Fibroblast of lung (primary cell): ENCODE data around the gene WASHC2A. TPM values are rescaled to one million over a fixed set of nuclear protein-coding genes. Genes with fewer than 3 reads are reported as not detected.
"Not testable (repeated sequence)": the region's sequence is repeated elsewhere in the genome, so short reads cannot be mapped to it uniquely, and the experiment has no call there.

ENCODE experiments used
- DNase-seq, 2 donors: peaks; one replicate each; pipeline versions ENCODE4 v3.0.0 to v3.0.0-alpha.2; 2010; ENCODE audit warnings: low read depth in 2 of 2
- H2AFZ ChIP-seq: 2 replicates; pipeline ENCODE4 v1.5.1; 2012; ENCODE audit warnings: low read length, control low read depth, inconsistent platforms
- H3K27ac ChIP-seq: 2 replicates; pipeline ENCODE4 v1.5.1; 2011; ENCODE audit warnings: low read length, control low read depth; ENCODE audit not compliant: insufficient read depth
- H3K27me3 ChIP-seq: 2 replicates; pipeline ENCODE4 v1.5.1; 2011; ENCODE audit warnings: mild to moderate bottlenecking, low read length; ENCODE audit not compliant: control insufficient read depth, insufficient read depth
- H3K36me3 ChIP-seq: 2 replicates; pipeline ENCODE4 v1.5.1; 2011; ENCODE audit warnings: low read length; ENCODE audit not compliant: control insufficient read depth, insufficient read depth
- H3K4me1 ChIP-seq: 2 replicates; pipeline ENCODE4 v1.5.1; 2011; ENCODE audit warnings: low read length; ENCODE audit not compliant: control insufficient read depth, insufficient read depth; ENCODE audit errors: extremely low read depth
- H3K4me2 ChIP-seq: 2 replicates; pipeline ENCODE4 v1.5.1; 2011; ENCODE audit warnings: low read length, control low read depth; ENCODE audit not compliant: insufficient read depth; ENCODE audit errors: extremely low read depth
- H3K4me3 ChIP-seq, 4 experiments: fragments of 200-600 bp in 1 of 4; sonication (generic) in 1 of 4; replicated peaks in 1 of 4; 2 replicates each; pipeline ENCODE4 v1.5.1; 2011 to 2016; ENCODE audit warnings: low read length in 4 of 4, low read depth in 3 of 4, mild to moderate bottlenecking in 3 of 4, control low read depth in 2 of 4, inconsistent platforms in 1 of 4, mixed read lengths in 1 of 4; ENCODE audit not compliant: insufficient read depth in 1 of 4; ENCODE audit errors: control extremely low read depth in 1 of 4
- H3K79me2 ChIP-seq: 2 replicates; pipeline ENCODE4 v1.5.1; 2012; ENCODE audit warnings: mild to moderate bottlenecking, low read length, inconsistent platforms; ENCODE audit not compliant: control insufficient read depth, insufficient read depth
- H3K9ac ChIP-seq: 2 replicates; pipeline ENCODE4 v1.5.1; 2011; ENCODE audit warnings: mild to moderate bottlenecking, low read length, control low read depth; ENCODE audit not compliant: insufficient read depth
- H3K9me3 ChIP-seq: 2 replicates; pipeline ENCODE4 v1.5.1; 2012; ENCODE audit warnings: low read depth, low read length; ENCODE audit not compliant: control insufficient read depth, insufficient read depth
- H4K20me1 ChIP-seq: 2 replicates; pipeline ENCODE4 v1.5.1; 2011; ENCODE audit warnings: low read length; ENCODE audit not compliant: control insufficient read depth, insufficient read depth; ENCODE audit errors: extremely low read depth
- EZH2 ChIP-seq: IDR thresholded peaks from 2 replicates; pipeline ENCODE4 v1.5.1; 2012; ENCODE audit warnings: low read length, control low read depth, mild to moderate bottlenecking; ENCODE audit errors: missing control alignments
- polyA plus RNA-seq, 2 donors: library from polyadenylated mRNA; depleted of rRNA in 1 of 2; stranded (reverse) in 1 of 2; unstranded in 1 of 2; fragments of >200 nt; gene quantifications; 2 replicates each; pipeline ENCODE4 v1.2.1, GENCODE V29; 2011 to 2012; ENCODE audit warnings: missing spikeins in 1 of 2
- total RNA-seq: library from RNA; depleted of rRNA; stranded (reverse); fragments of >200 nt; gene quantifications from 2 replicates; pipeline ENCODE4 v1.2.1, GENCODE V29; 2014
- TF ChIP-seq, protein P1 (sequence below), 2 donors: IDR thresholded peaks in 1 of 2; conservative IDR thresholded peaks in 1 of 2; 1 replicate in 1 of 2; 2 replicates in 1 of 2; pipeline ENCODE4 v1.5.1; 2011 to 2012; ENCODE audit warnings: low read length in 2 of 2, control low read depth in 1 of 2, inconsistent platforms in 1 of 2, low read depth in 1 of 2, mild to moderate bottlenecking in 1 of 2

The WASHC2A gene
- total and polyA plus RNA-seq, 2 donors (not counting 1 experiment from before 2014, with no cell fraction given), result 46.8 to 64.2 TPM

DNA sequence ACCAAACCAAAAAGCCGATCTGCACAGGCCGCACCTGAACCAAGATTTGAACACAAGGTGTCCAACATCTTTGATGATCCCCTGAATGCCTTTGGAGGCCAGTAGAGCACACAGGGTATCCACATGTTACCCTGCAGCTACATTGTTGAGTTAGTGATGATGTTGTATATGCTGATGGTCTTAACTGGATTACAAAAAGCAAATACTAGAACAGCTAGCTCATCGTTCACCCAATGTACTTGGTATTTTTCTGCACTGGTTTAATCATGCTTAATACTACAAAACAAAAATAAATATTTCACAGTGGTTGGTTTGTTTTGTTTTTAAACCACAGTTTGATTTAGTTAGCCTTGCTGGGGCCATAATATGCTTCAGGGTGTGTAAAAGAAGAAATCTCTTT is 65.1 kb downstream of the WASHC2A start:
- not testable (repeated sequence) for H3K9me3 ChIP-seq, H3K27me3 ChIP-seq, H2AFZ ChIP-seq, H3K9ac ChIP-seq, H4K20me1 ChIP-seq, H3K4me1 ChIP-seq, H3K79me2 ChIP-seq, DNase-seq, H3K4me2 ChIP-seq, H3K27ac ChIP-seq, H3K4me3 ChIP-seq, H3K36me3 ChIP-seq

DNA sequence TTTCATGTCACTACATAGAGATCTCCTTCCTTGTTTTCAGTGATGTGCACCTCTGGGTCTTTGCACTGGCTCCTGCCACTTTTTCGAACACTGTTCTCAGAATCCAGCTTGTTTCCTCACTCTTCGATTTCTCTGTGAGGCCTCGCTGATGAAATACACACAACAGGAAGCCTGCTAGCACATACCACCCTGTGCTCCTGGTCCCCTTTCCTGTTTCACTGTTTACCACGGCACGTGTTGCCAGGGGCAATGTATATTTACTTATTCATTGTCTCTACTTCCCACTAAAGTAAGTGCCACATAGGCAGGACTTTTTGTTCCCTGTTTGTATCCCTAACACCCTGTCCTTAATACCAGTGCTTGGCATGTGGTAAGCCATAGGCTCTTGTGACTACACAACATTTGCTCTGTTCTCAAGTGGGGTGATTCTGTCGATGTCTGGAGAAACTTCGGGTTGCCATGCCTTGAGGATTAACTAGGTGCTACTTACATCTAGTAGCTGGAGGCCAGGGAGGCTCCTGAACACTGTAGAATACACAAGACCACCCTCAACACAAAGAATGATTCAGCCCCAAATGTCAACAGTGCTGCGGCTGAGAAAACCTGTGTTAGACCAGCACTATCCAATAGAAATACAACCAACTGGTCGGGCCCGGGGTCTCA is 75.9 kb downstream of the WASHC2A start:
- not testable (repeated sequence) for H3K79me2 ChIP-seq, H3K9me3 ChIP-seq, H3K36me3 ChIP-seq, H3K4me1 ChIP-seq, DNase-seq, H2AFZ ChIP-seq, H3K27me3 ChIP-seq, H3K4me3 ChIP-seq, H3K27ac ChIP-seq, H4K20me1 ChIP-seq, H3K9ac ChIP-seq, H3K4me2 ChIP-seq

DNA sequence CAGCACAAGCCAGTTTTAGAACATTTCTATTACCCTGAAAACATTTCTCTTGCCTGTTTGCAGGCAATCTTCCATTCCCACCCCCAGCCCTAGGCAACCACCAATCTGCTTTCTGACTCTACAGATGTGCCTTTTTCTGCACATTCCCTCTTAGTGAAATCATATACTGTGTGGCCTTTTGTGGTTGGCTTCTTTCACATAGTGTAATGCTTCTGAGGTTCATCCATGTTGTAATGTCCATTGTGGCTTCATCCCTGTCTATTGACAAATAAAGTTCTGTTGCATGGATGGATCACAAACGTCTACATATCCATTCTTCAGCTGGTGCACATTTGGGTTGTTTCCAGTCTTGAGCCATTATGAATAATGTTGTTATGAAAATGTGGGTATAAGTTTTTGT is 77.8 kb downstream of the WASHC2A start:
- not testable (repeated sequence) for H2AFZ ChIP-seq, H3K9ac ChIP-seq, H4K20me1 ChIP-seq, H3K27ac ChIP-seq, H3K4me1 ChIP-seq, H3K4me2 ChIP-seq, H3K27me3 ChIP-seq, H3K9me3 ChIP-seq, H3K4me3 ChIP-seq, H3K79me2 ChIP-seq, H3K36me3 ChIP-seq
- peak in 1 of 2 donors; percentile 47 for DNase-seq

DNA sequence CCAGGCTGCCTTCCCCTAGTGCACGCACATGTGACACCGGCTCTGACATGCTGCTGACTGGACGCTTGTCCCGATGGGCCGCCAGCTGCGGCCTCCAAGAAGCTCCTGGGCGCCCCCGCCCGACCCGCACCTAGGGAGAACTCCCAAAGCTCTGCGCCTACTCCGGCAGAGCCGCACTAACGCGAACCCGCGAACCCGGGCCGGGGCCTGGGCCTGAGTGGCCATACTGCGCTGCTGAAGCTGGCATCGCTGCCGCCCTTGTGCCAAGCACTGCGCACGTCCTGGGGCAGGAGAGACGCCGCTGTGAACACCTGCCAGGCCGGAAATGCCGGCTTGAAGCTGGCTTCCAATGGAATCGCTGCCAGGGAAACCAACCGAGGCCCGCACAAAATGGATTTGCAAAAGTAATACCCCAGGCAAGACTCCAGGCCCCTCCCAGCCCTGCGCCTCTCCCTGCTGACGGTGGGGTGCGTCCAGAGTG is 85.1 kb downstream of the WASHC2A start:
- H2AFZ ChIP-seq, result no peak overlapping the region
- DNase-seq, result no peak
- H3K27ac ChIP-seq, result no peak overlapping the region
- no peak overlapping the region for H3K9ac ChIP-seq
- no peaks in the 10 kb centered on the region for H3K9me3 ChIP-seq
- H3K4me3 ChIP-seq, result peak overlapping the region in 1 of 4 experiments; percentile 10
- no peaks in the 10 kb centered on the region for H3K36me3 ChIP-seq
- H3K4me1 ChIP-seq, result no peaks in the 10 kb centered on the region
- no peaks in the 10 kb centered on the region for H4K20me1 ChIP-seq
- no peak overlapping the region for H3K4me2 ChIP-seq
- H3K27me3 ChIP-seq, result no peaks in the 10 kb centered on the region
- H3K79me2 ChIP-seq, result no peaks in the 10 kb centered on the region
- TF ChIP-seq, protein P1, sequence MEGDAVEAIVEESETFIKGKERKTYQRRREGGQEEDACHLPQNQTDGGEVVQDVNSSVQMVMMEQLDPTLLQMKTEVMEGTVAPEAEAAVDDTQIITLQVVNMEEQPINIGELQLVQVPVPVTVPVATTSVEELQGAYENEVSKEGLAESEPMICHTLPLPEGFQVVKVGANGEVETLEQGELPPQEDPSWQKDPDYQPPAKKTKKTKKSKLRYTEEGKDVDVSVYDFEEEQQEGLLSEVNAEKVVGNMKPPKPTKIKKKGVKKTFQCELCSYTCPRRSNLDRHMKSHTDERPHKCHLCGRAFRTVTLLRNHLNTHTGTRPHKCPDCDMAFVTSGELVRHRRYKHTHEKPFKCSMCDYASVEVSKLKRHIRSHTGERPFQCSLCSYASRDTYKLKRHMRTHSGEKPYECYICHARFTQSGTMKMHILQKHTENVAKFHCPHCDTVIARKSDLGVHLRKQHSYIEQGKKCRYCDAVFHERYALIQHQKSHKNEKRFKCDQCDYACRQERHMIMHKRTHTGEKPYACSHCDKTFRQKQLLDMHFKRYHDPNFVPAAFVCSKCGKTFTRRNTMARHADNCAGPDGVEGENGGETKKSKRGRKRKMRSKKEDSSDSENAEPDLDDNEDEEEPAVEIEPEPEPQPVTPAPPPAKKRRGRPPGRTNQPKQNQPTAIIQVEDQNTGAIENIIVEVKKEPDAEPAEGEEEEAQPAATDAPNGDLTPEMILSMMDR (conservative IDR thresholded peaks at IDR 0.05 in 1 of 2, IDR thresholded peaks at IDR 0.05 in 1 of 2; ENCODE audit: low read depth in 1 of 2, low read length in 2 of 2), result no peak
- no peak for TF ChIP-seq EZH2

DNA sequence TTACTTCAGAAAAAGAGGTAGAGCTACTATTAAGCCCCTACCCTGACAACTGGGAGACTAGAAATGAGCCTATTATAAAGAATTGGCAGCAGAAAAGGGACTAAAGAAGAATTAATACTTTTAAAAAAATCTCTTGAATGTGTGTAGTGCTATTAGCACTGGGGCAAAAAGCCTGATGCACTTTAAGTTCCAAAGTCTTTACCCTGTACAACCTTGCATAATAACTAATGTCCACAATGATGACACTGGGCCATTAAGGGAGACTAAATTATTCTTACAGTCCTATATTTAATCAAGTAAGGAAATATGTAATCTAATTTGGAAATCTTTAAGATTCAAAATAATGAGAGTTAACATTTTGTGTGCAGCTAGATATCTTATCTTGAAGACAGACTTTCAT is 90.1 kb downstream of the WASHC2A start:
- not testable (repeated sequence) for H4K20me1 ChIP-seq, H3K27me3 ChIP-seq, H3K79me2 ChIP-seq, H2AFZ ChIP-seq, H3K4me2 ChIP-seq, H3K36me3 ChIP-seq, H3K4me3 ChIP-seq, DNase-seq, H3K9ac ChIP-seq, H3K9me3 ChIP-seq, H3K27ac ChIP-seq, H3K4me1 ChIP-seq

DNA sequence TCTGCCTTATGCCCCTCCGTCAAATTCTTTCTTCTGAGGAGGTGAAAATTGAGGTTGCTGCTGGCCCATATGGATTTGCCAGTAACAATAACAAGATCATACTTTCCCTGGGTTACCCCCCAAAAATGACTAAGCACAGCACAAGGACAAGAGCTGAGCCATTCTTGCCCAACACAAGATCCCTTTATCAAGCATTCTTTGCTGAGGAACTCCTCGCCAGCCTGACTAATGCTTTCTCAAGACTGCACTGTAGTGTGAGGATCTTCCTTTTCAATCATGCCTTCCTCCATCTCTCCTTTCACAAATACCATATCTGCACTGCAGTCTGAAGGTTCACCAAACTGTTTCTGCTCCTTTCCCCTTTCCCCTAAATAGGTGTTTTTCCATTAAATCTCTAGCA is 92.1 kb downstream of the WASHC2A start:
- not testable (repeated sequence) for H2AFZ ChIP-seq, H3K4me1 ChIP-seq, H4K20me1 ChIP-seq, DNase-seq, H3K4me2 ChIP-seq, H3K27me3 ChIP-seq, H3K36me3 ChIP-seq, H3K4me3 ChIP-seq, H3K79me2 ChIP-seq, H3K27ac ChIP-seq, H3K9me3 ChIP-seq, H3K9ac ChIP-seq
